ENCODE results near the gene DDB1.

DDB1 gene

DNA sequence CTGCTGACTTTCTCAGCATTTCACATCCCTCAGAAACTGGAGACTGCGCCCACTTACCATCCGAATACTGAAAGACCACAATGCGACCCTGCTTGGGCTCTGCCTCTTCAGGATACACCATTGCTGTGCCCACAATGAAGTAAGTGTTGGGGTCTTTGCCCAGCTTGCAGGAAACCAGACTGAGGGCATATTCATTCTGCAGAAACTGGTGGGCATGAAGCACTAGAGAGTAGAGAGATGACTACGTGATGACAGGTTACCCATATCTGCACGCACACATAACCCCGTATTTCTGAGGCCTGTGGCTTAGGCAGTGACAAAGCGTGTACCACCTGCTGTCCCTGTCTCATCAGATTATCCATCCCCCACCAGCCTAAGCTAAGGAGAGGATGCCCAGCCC is 23.2 kb downstream of the DDB1 start:
- Histone ChIP-seq H3K4me3 (no peak overlapping the region), H3K9me3 (no peaks in the 10 kb centered on the region), H3K36me3 (peaks cover 99 to 100% (median 100%) of the 10 kb centered on the region in 3 donors), H3K4me1 (no peaks in the 10 kb centered on the region), H3K27me3 (no peaks in the 10 kb centered on the region), H3K27ac (no peak overlapping the region)
- no peak for DNase-seq
- TF ChIP-seq, protein P1, sequence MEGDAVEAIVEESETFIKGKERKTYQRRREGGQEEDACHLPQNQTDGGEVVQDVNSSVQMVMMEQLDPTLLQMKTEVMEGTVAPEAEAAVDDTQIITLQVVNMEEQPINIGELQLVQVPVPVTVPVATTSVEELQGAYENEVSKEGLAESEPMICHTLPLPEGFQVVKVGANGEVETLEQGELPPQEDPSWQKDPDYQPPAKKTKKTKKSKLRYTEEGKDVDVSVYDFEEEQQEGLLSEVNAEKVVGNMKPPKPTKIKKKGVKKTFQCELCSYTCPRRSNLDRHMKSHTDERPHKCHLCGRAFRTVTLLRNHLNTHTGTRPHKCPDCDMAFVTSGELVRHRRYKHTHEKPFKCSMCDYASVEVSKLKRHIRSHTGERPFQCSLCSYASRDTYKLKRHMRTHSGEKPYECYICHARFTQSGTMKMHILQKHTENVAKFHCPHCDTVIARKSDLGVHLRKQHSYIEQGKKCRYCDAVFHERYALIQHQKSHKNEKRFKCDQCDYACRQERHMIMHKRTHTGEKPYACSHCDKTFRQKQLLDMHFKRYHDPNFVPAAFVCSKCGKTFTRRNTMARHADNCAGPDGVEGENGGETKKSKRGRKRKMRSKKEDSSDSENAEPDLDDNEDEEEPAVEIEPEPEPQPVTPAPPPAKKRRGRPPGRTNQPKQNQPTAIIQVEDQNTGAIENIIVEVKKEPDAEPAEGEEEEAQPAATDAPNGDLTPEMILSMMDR (IDR thresholded peaks at IDR 0.05), result no peak
- intact Hi-C loops (cut with DNase I; ENCODE audit: low total_unique reads), result no loop called here

DNA sequence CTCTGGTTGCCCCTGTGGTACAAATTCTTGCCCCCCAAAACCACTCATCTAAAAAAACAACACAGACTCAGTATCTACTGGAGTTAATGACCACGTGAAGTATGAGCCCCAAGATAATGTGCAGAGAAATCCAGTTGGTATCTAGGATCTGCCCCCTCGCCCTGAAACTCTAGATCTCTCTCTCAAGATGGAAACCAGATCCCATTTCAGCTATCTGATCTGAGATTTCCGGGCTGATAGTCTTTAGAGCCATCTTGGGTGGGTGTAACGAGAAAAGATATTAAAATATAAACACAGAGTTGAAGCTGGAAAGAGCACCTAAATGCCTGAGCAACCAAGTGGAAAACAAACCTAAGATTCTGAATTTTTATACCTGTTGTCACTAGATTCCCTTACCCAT is 23.8 kb downstream of the DDB1 start:
- intact Hi-C loops (cut with DNase I; ENCODE audit: low total_unique reads), result no loop called here
- Histone ChIP-seq H3K27ac (no peak overlapping the region), H3K4me3 (no peak overlapping the region), H3K9me3 (no peaks in the 10 kb centered on the region), H3K27me3 (no peaks in the 10 kb centered on the region), H3K36me3 (peaks cover 93 to 100% (median 100%) of the 10 kb centered on the region in 3 donors), H3K4me1 (no peaks in the 10 kb centered on the region)
- TF ChIP-seq, protein P1 (IDR thresholded peaks at IDR 0.05), result no peak
- DNase-seq, result no peak

DNA sequence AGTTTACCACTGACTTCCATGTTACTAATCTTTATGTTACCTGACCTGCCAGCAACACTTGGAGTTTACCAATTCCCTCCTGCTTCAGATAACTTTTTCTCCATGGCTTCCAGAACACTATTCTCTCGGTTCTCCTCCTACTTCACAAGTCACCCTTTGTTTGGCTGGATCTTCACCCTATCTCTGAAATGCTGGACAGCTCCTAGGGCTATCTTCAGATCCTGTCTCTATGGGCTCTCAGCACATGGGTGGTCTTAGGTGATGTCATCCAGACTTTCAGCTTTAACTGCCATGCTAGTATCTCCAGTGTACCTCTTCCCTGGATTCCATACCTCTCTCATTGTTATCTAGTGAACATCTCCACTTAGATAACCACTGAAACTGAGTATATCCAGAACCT is 25.6 kb downstream of the DDB1 start:
- no peak overlapping the region for H3K27ac ChIP-seq

DNA sequence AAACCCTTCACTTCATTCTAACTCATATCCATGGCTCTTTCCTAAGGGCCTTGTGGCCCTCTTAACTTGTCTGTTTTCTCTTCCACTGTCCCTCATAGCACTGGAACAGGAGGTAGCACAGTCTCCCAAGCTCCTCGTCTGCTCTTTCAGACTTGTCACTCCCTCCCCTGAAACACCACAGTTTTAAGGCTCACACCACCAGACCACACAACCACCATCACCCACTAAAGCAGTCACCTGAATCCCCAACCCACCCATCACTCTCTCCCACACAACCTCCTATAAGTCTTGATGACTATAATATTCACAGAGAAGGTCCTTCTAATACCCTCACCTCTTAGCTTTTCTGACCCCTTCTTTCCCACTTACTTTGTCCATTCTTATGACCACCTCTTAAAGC is 26.7 kb downstream of the DDB1 start:
- Histone ChIP-seq H3K36me3 (peaks cover 93 to 100% (median 100%) of the 10 kb centered on the region in 3 donors), H3K27ac (no peak overlapping the region), H3K9me3 (no peaks in the 10 kb centered on the region), H3K27me3 (no peaks in the 10 kb centered on the region), H3K4me1 (no peaks in the 10 kb centered on the region), H3K4me3 (no peak overlapping the region)
- DNase-seq, result no peak
- intact Hi-C loops (cut with DNase I; ENCODE audit: low total_unique reads), result no loop called here
- TF ChIP-seq, protein P1 (IDR thresholded peaks at IDR 0.05), result no peak

More for the DNA sequence above, 25.6 kb downstream of the DDB1 start:
- TF ChIP-seq, protein P1 (IDR thresholded peaks at IDR 0.05), result no peak
- no peak overlapping the region for H3K4me3 ChIP-seq
- DNase-seq, result no peak
- no peaks in the 10 kb centered on the region for H3K4me1 ChIP-seq
- H3K27me3 ChIP-seq, result no peaks in the 10 kb centered on the region
- no peaks in the 10 kb centered on the region for H3K9me3 ChIP-seq
- intact Hi-C loops (cut with DNase I; ENCODE audit: low total_unique reads), result no loop called here
- H3K36me3 ChIP-seq, result peaks cover 93 to 100% (median 100%) of the 10 kb centered on the region in 3 donors

DNA sequence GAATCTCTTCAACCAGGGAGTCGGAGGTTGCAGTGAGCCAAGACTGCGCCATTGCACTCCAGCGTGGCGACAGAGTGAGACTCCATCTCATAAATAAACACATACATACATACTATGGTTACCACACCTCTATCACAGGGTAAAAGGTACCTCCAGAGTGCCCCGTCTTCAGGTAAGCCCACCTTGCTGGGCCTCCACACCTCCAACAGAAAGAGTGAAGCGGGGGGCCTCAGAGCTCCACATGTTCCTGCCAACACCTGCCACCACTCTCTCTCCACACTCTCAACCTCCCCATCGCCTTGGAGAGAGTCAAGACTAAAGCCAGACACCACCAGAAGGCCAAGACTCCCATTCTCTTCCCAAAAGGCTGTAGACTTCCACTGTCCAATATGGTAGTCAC is 27.5 kb downstream of the DDB1 start:
- Histone ChIP-seq H3K9me3 (no peaks in the 10 kb centered on the region), H3K36me3 (peaks cover 93 to 100% (median 100%) of the 10 kb centered on the region in 3 donors), H3K27me3 (no peaks in the 10 kb centered on the region), H3K4me3 (no peak overlapping the region), H3K27ac (no peak overlapping the region), H3K4me1 (no peaks in the 10 kb centered on the region)
- TF ChIP-seq, protein P1 (IDR thresholded peaks at IDR 0.05), result no peak
- intact Hi-C loops (cut with DNase I; ENCODE audit: low total_unique reads), result no loop called here
- no peak for DNase-seq

DNA sequence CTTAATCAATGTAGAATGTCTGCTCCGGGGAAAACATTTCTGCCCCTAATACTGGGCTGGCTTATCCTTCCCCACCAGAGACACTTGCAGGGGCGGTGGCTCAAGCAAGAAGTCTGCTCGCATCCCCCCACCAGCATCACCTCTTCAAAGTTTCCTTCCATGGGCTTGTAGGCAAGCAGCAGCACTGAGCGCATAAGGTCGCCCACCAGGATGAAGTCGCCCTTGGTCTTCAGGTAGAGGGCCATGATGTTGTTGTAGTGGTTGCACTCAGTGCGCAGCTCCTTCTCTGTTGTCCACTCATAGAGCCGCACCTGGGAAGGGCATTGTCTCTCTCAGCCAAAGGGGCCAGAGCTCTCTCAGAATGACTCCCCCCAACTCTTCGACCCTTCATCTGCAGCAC is 29.2 kb downstream of the DDB1 start:
- Histone ChIP-seq H3K4me1 (peaks cover 0 to 2% (median 0%) of the 10 kb centered on the region in 4 donors), H3K9me3 (no peaks in the 10 kb centered on the region), H3K36me3 (peaks cover 90 to 100% (median 96%) of the 10 kb centered on the region in 3 donors), H3K4me3 (no peak overlapping the region), H3K27ac (no peak overlapping the region), H3K27me3 (no peaks in the 10 kb centered on the region)
- no peak for DNase-seq
- TF ChIP-seq, protein P1 (IDR thresholded peaks at IDR 0.05), result no peak
- intact Hi-C loops (cut with DNase I; ENCODE audit: low total_unique reads), result no loop called here

All from tibial artery (tissue), 4 donors.